ENCODE results near the gene S100A2.
"Not testable (repeated sequence)": the region's sequence is repeated elsewhere in the genome, so short reads cannot be mapped to it uniquely, and the experiment has no call there.

S100A2 gene

DNA sequence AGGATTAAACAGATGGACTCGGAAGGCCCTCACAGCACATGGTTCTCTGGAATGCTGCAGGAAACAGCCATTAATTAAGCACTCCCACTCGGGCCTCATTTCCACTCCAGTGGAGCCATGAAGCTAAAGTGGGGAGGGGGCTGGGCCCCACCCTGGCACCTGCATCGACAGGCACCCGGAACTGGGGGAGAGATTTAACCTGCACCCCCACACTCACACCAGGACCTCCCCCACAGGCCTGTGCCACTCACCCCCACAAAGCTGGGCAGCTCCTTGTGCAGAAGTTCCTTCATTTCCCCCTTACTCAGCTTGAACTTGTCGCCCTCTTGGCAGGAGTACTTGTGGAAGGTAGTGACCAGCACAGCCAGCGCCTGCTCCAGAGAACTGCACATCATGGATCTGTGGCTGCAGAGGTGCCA lies 2.2 kb downstream of the S100A2 start:
- Histone ChIP-seq H3K27ac (no peak overlapping the region), H2AFZ (no peak overlapping the region), H3K79me2 (no peaks in the 10 kb centered on the region), H3K9ac (no peak overlapping the region), H3K4me3 (ENCODE audit: low read depth, low read length) (no peak overlapping the region), H3K36me3 (ENCODE audit: control insufficient read depth, insufficient read depth, low read length) (no peaks in the 10 kb centered on the region), H3K9me3 (ENCODE audit: control insufficient read depth, low read length) (no peaks in the 10 kb centered on the region), H3K27me3 (ENCODE audit: control insufficient read depth, insufficient read depth, low read length) (no peaks in the 10 kb centered on the region), H3K4me1 (no peaks in the 10 kb centered on the region), H3K4me2 (ENCODE audit: low read length) (no peak overlapping the region)
- TF ChIP-seq, protein P1, sequence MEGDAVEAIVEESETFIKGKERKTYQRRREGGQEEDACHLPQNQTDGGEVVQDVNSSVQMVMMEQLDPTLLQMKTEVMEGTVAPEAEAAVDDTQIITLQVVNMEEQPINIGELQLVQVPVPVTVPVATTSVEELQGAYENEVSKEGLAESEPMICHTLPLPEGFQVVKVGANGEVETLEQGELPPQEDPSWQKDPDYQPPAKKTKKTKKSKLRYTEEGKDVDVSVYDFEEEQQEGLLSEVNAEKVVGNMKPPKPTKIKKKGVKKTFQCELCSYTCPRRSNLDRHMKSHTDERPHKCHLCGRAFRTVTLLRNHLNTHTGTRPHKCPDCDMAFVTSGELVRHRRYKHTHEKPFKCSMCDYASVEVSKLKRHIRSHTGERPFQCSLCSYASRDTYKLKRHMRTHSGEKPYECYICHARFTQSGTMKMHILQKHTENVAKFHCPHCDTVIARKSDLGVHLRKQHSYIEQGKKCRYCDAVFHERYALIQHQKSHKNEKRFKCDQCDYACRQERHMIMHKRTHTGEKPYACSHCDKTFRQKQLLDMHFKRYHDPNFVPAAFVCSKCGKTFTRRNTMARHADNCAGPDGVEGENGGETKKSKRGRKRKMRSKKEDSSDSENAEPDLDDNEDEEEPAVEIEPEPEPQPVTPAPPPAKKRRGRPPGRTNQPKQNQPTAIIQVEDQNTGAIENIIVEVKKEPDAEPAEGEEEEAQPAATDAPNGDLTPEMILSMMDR (IDR thresholded peaks at IDR 0.05), result no peak

- H3K79me2 ChIP-seq; H3K36me3 ChIP-seq (ENCODE audit: control insufficient read depth, insufficient read depth, low read length); H3K4me2 ChIP-seq (ENCODE audit: low read length); H3K27ac ChIP-seq; H3K9ac ChIP-seq; H2AFZ ChIP-seq; H3K9me3 ChIP-seq (ENCODE audit: control insufficient read depth, low read length); H3K4me3 ChIP-seq (ENCODE audit: low read depth, low read length); H3K27me3 ChIP-seq (ENCODE audit: control insufficient read depth, insufficient read depth, low read length); H3K4me1 ChIP-seq: not testable (repeated sequence)
Measured at GRCh38 chr1:153562021-153562420, 3.6 kb downstream of the S100A2 start.

GRCh38 chr1:153561466-153561985 lies 4.1 kb downstream of the S100A2 start:
- Histone ChIP-seq H3K4me3 (ENCODE audit: low read depth, low read length) (no peak overlapping the region), H3K9ac (no peak overlapping the region), H3K79me2 (no peaks in the 10 kb centered on the region), H2AFZ (no peak overlapping the region), H3K4me1 (no peaks in the 10 kb centered on the region), H3K36me3 (ENCODE audit: control insufficient read depth, insufficient read depth, low read length) (no peaks in the 10 kb centered on the region), H3K27ac (no peak overlapping the region), H3K4me2 (ENCODE audit: low read length) (no peak overlapping the region), H3K27me3 (ENCODE audit: control insufficient read depth, insufficient read depth, low read length) (no peaks in the 10 kb centered on the region), H3K9me3 (ENCODE audit: control insufficient read depth, low read length) (no peaks in the 10 kb centered on the region)
- TF ChIP-seq, protein P1 (IDR thresholded peaks at IDR 0.05), result no peak

DNA sequence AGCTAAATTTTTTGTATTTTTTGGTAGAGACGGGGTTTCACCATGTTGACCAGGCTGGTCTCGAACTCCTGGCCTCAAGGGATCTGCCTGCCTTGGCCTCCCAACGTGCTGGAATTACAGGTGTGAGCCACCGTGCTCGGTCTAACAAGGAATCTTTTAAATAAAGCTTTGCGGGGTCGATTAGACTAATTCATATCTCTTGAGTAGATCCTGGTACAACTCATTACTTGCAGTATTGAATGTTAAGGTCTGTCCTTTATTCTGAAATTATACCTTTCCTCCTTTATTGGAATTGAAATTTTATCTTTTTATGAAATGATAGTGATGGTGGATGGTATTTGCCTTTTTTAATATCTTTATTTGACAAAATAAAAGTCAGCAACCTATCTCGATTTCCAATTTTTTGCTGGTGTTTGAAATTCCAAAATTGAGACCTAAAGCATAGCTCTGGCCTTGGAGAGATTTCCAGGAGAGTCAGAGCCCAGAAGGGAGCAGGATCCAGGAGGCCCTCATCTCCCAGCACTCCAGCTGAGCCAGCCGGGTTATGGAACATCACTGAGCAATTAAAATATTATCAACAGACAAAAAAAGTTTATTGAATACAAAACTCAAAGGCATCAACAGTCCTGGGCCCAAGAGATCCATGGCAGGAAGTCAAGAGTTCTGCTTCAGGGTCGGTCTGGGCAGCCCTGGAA lies 4.7 kb downstream of the S100A2 start:
- Histone ChIP-seq H2AFZ (no peak overlapping the region), H3K79me2 (no peaks in the 10 kb centered on the region), H3K4me2 (ENCODE audit: low read length) (no peak overlapping the region), H3K9ac (no peak overlapping the region), H3K4me3 (ENCODE audit: low read depth, low read length) (no peak overlapping the region), H3K36me3 (ENCODE audit: control insufficient read depth, insufficient read depth, low read length) (no peaks in the 10 kb centered on the region), H3K4me1 (no peaks in the 10 kb centered on the region), H3K9me3 (ENCODE audit: control insufficient read depth, low read length) (no peaks in the 10 kb centered on the region), H3K27me3 (ENCODE audit: control insufficient read depth, insufficient read depth, low read length) (no peaks in the 10 kb centered on the region), H3K27ac (no peak overlapping the region)
- TF ChIP-seq, protein P1 (IDR thresholded peaks at IDR 0.05), result no peak

DNA sequence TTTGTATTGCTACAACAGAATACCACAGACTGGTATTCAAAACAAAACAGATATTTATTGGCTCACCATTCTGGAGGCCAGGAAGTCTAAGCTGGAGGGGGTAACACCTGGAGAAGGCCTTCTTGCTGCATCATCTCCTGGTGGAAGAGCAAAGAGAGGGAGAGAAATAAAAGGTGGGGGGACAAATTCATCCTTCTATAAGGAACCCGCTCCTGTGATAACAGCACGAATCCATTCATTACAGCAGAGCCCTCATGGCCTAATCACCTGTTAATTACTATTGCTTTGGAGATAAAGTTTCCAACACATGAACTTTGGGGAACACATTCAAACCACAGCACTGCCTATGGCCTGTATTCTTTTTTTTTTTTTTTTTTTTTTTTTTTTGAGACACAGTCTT lies 5.4 kb downstream of the S100A2 start:
- TF ChIP-seq, protein P1 (IDR thresholded peaks at IDR 0.05), result no peak
- H3K4me1 ChIP-seq, result no peaks in the 10 kb centered on the region
- no peaks in the 10 kb centered on the region for H3K27me3 ChIP-seq (ENCODE audit: control insufficient read depth, insufficient read depth, low read length)
- H3K4me3 ChIP-seq (ENCODE audit: low read depth, low read length), result no peak overlapping the region
- H3K36me3 ChIP-seq (ENCODE audit: control insufficient read depth, insufficient read depth, low read length), result no peaks in the 10 kb centered on the region
- H3K9ac ChIP-seq, result no peak overlapping the region
- no peaks in the 10 kb centered on the region for H3K79me2 ChIP-seq
- no peak overlapping the region for H3K4me2 ChIP-seq (ENCODE audit: low read length)
- no peaks in the 10 kb centered on the region for H3K9me3 ChIP-seq (ENCODE audit: control insufficient read depth, low read length)
- H2AFZ ChIP-seq, result no peak overlapping the region
- H3K27ac ChIP-seq, result no peak overlapping the region
